ENCODE measurements around the gene SMARCC2.

SMARCC2 gene

GRCh38 chr12:56152132-56152755, 37.0 kb downstream of the SMARCC2 start, which contains the start of gene MYL6B (continued):
- TF ChIP-seq ZNF16 (tag by site-specific recombination; IDR thresholded peaks at IDR 0.05; ENCODE audit: low read depth): no peak
- peak; percentile 81 for TF ChIP-seq ZNF629 (tag by site-specific recombination; IDR thresholded peaks at IDR 0.05)
- peak; percentile 64 for TF ChIP-seq ZNF501 (tag by site-specific recombination; IDR thresholded peaks at IDR 0.05)
- 0 out of 2 replicates have a peak, but pooled peaks have one; percentile 23 for TF ChIP-seq ZNF623 (tag by site-specific recombination; IDR thresholded peaks at IDR 0.05)
- peak; percentile 94 for TF ChIP-seq SP3 (tag by site-specific recombination; IDR thresholded peaks at IDR 0.05)
- TF ChIP-seq ZBTB8A (tag by site-specific recombination; IDR thresholded peaks at IDR 0.05): no peak; the same call in none of the 2 replicates
- TF ChIP-seq ZNF776 (tag by site-specific recombination; IDR thresholded peaks at IDR 0.05; ENCODE audit: borderline replicate concordance): no peak
- peak; percentile 63 for TF ChIP-seq ZBTB26 (tag by site-specific recombination; optimal IDR thresholded peaks at IDR 0.05)
- no peak for TF ChIP-seq CTCF (tag by site-specific recombination; IDR thresholded peaks at IDR 0.05)
- no peak for TF ChIP-seq REPIN1 (tag by site-specific recombination; IDR thresholded peaks at IDR 0.05; ENCODE audit: low read depth)
- TF ChIP-seq ZBTB49 (tag by site-specific recombination; IDR thresholded peaks at IDR 0.05; ENCODE audit: low read depth): no peak
- TF ChIP-seq ATF2 (tag by site-specific recombination; IDR thresholded peaks at IDR 0.05; ENCODE audit: low read depth): no peak
- peak; percentile 100 for TF ChIP-seq PATZ1 (tag by site-specific recombination; IDR thresholded peaks at IDR 0.05)
- no peak for TF ChIP-seq ZSCAN16 (tag by site-specific recombination; IDR thresholded peaks at IDR 0.05)
- TF ChIP-seq ZNF121 (tag by site-specific recombination; IDR thresholded peaks at IDR 0.05): no peak
- TF ChIP-seq EGR2 (tag by site-specific recombination; IDR thresholded peaks at IDR 0.05; ENCODE audit: low read depth): peak; percentile 49; the same call in 1 of the 2 replicates
- no peak; the same call in none of the 2 replicates for TF ChIP-seq ZEB2 (tag by site-specific recombination; IDR thresholded peaks at IDR 0.05)
- peak; percentile 68; the same call in 1 of the 2 replicates for TF ChIP-seq ZNF518A (tag by site-specific recombination; conservative IDR thresholded peaks at IDR 0.05; ENCODE audit: low read depth)
- peak; percentile 70 for TF ChIP-seq GLIS2 (tag by site-specific recombination; IDR thresholded peaks at IDR 0.05)
- no peak for TF ChIP-seq ZNF621 (tag by site-specific recombination; IDR thresholded peaks at IDR 0.05)
- no peak for TF ChIP-seq ZNF658 (tag by site-specific recombination; IDR thresholded peaks at IDR 0.05)
- TF ChIP-seq KLF16 (tag by site-specific recombination; IDR thresholded peaks at IDR 0.05): peak; percentile 95
- no peak for TF ChIP-seq ZNF596 (tag by site-specific recombination; IDR thresholded peaks at IDR 0.05)
- TF ChIP-seq ZNF37A (tag by site-specific recombination; IDR thresholded peaks at IDR 0.05): no peak
- TF ChIP-seq ZNF555 (tag by site-specific recombination; conservative IDR thresholded peaks at IDR 0.05): no peak
- no peak for TF ChIP-seq ZNF112 (tag by site-specific recombination; IDR thresholded peaks at IDR 0.05)
- TF ChIP-seq ZIC2 (tag by site-specific recombination; IDR thresholded peaks at IDR 0.05): no peak

Data from HEK293 (cell line).